Muscle of arm (tissue), 14 donors: ENCODE measurements around the gene GNL3. TPM values are rescaled to one million over a fixed set of nuclear protein-coding genes. Genes with fewer than 3 reads are reported as not detected.
"Not testable (repeated sequence)": the region's sequence is repeated elsewhere in the genome, so short reads cannot be mapped to it uniquely, and the experiment has no call there.

Source experiments
- DNase-seq: peaks from one replicate; pipeline ENCODE4 v3.0.0-alpha.2; 2013
- long read RNA-seq, 11 donors: transcript quantifications; one replicate each; lab custom pipeline, GENCODE V29; 2026
- polyA plus RNA-seq, 12 donors: library from polyadenylated mRNA; unstranded; fragments of 120-200 nt; gene quantifications; one replicate each; pipeline ENCODE4 v1.2.1, GENCODE V29; 2013; ENCODE audit not compliant: insufficient read length in 12 of 12

The GNL3 gene
- 100 to 1,000 TPM in 4 of 12 donors, 10 to 100 TPM in 7, not detected in 1; 65.3 to 150 (median 96.6) TPM for polyA plus RNA-seq
- long read RNA-seq, donor 1, transcript GNL3-204 (4 exons, 597 nt), result major isoform, 23 of 158 reads
- long read RNA-seq, donor 1, transcript GNL3-202 (15 exons, 2,040 nt), result minor isoform, 10 of 158 reads
- long read RNA-seq, donor 1, partial matches to known transcripts, result 122 of 158 reads
- long read RNA-seq, donor 1, other reads (novel, unspliced or antisense), result 0 of 158 reads
- long read RNA-seq, donor 2, transcript GNL3-202 (15 exons, 2,040 nt), result major isoform, 20 of 56 reads
- long read RNA-seq, donor 2, transcript GNL3-204 (4 exons, 597 nt), result minor isoform, 7 of 56 reads
- long read RNA-seq, donor 2, partial matches to known transcripts, result 25 of 56 reads
- long read RNA-seq, donor 2, other reads (novel, unspliced or antisense), result 0 of 56 reads
- long read RNA-seq, donor 3, transcript GNL3-202 (15 exons, 2,040 nt), result major isoform, 8 of 18 reads
- long read RNA-seq, donor 3, partial matches to known transcripts, result 5 of 18 reads
- long read RNA-seq, donor 3, other reads (novel, unspliced or antisense), result 0 of 18 reads
- long read RNA-seq, donor 4, partial matches to known transcripts, result 0 of 6 reads
- long read RNA-seq, donor 4, other reads (novel, unspliced or antisense), result 0 of 6 reads
- long read RNA-seq, donor 5, transcript GNL3-204 (4 exons, 597 nt), result minor isoform, 14 of 60 reads
- long read RNA-seq, donor 5, transcript GNL3-202 (15 exons, 2,040 nt), result major isoform, 25 of 60 reads
- long read RNA-seq, donor 5, partial matches to known transcripts, result 17 of 60 reads
- long read RNA-seq, donor 5, other reads (novel, unspliced or antisense), result 0 of 60 reads
- long read RNA-seq, donor 6, transcript GNL3-204 (4 exons, 597 nt), result minor isoform, 5 of 22 reads
- long read RNA-seq, donor 6, transcript GNL3-202 (15 exons, 2,040 nt), result major isoform, 6 of 22 reads
- long read RNA-seq, donor 6, partial matches to known transcripts, result 9 of 22 reads
- long read RNA-seq, donor 6, other reads (novel, unspliced or antisense), result 0 of 22 reads
- long read RNA-seq, donor 7, transcript GNL3-202 (15 exons, 2,040 nt), result minor isoform, 5 of 19 reads
- long read RNA-seq, donor 7, transcript GNL3-204 (4 exons, 597 nt), result major isoform, 7 of 19 reads
- long read RNA-seq, donor 7, partial matches to known transcripts, result 5 of 19 reads
- long read RNA-seq, donor 7, other reads (novel, unspliced or antisense), result 0 of 19 reads
- long read RNA-seq, donor 8, transcript GNL3-202 (15 exons, 2,040 nt), result major isoform, 25 of 57 reads
- long read RNA-seq, donor 8, transcript GNL3-204 (4 exons, 597 nt), result minor isoform, 10 of 57 reads
- long read RNA-seq, donor 8, partial matches to known transcripts, result 15 of 57 reads
- long read RNA-seq, donor 8, other reads (novel, unspliced or antisense), result 0 of 57 reads
- long read RNA-seq, donor 9, transcript GNL3-202 (15 exons, 2,040 nt), result major isoform, 10 of 43 reads
- long read RNA-seq, donor 9, transcript GNL3-204 (4 exons, 597 nt), result minor isoform, 9 of 43 reads
- long read RNA-seq, donor 9, partial matches to known transcripts, result 24 of 43 reads
- long read RNA-seq, donor 9, other reads (novel, unspliced or antisense), result 0 of 43 reads
- long read RNA-seq, donor 10, transcript GNL3-202 (15 exons, 2,040 nt), result major isoform, 15 of 37 reads
- long read RNA-seq, donor 10, partial matches to known transcripts, result 14 of 37 reads
- long read RNA-seq, donor 10, other reads (novel, unspliced or antisense), result 0 of 37 reads
- long read RNA-seq, donor 11, transcript GNL3-204 (4 exons, 597 nt), result minor isoform, 11 of 95 reads
- long read RNA-seq, donor 11, transcript GNL3-202 (15 exons, 2,040 nt), result major isoform, 22 of 95 reads
- long read RNA-seq, donor 11, partial matches to known transcripts, result 44 of 95 reads
- long read RNA-seq, donor 11, other reads (novel, unspliced or antisense), result 14 of 95 reads

- DNase-seq, result peak; percentile 96
These were observed at the start of gene GNL3, which contains the start of gene PBRM1 for GRCh38 chr3:52685709-52686691. GNL3 (plus strand) TSS chr3:52686032; CDS start chr3:52686093, 61 bp downstream. PBRM1 (minus strand) TSS chr3:52685913.

GRCh38 chr3:52636673-52637072 lies 49.2 kb upstream of the GNL3 start:
- DNase-seq, result no peak

GRCh38 chr3:52645549-52645948 lies 40.3 kb upstream of the GNL3 start:
- DNase-seq, result no peak

- DNase-seq, result no peak
These were observed 36.2 kb upstream of the GNL3 start for GRCh38 chr3:52649461-52650210.

- no peak for DNase-seq
These were observed 35.4 kb upstream of the GNL3 start for GRCh38 chr3:52650439-52650838.

GRCh38 chr3:52651592-52651991 lies 34.2 kb upstream of the GNL3 start:
- DNase-seq, result no peak

- no peak for DNase-seq
These were observed 29.9 kb upstream of the GNL3 start for GRCh38 chr3:52655895-52656294.

GRCh38 chr3:52660046-52660445 lies 25.8 kb upstream of the GNL3 start:
- DNase-seq, result no peak

- no peak for DNase-seq
These were observed 22.7 kb upstream of the GNL3 start for GRCh38 chr3:52663098-52663497.

- DNase-seq, result no peak
These were observed 15.0 kb upstream of the GNL3 start for GRCh38 chr3:52670621-52671521.

- no peak for DNase-seq
These were observed 14.2 kb upstream of the GNL3 start for GRCh38 chr3:52671676-52672075.

- not testable (repeated sequence) for DNase-seq
These were observed 9.6 kb upstream of the GNL3 start for GRCh38 chr3:52676201-52676600.

GRCh38 chr3:52678265-52679198 lies 7.3 kb upstream of the GNL3 start:
- no peak for DNase-seq

- no peak for DNase-seq
These were observed 6.7 kb upstream of the GNL3 start for GRCh38 chr3:52679199-52679538.

GRCh38 chr3:52679811-52680210 lies 6.0 kb upstream of the GNL3 start:
- no peak for DNase-seq

- DNase-seq, result no peak
These were observed 4.2 kb upstream of the GNL3 start for GRCh38 chr3:52681596-52681995.
